WTC11 (cell line): ENCODE data around the gene GALNT13.

Experiments
- CTCF ChIP-seq: fragments of 200-600 bp; IDR thresholded peaks from 2 replicates; pipeline ENCODE4 v1.8.0; 2022; ENCODE audit warnings: antibody characterized with exemption
- FOXP1 ChIP-seq: sonication (generic); formaldehyde crosslinking; IDR thresholded peaks from 2 replicates; pipeline ENCODE4 v1.8.0; 2022; ENCODE audit warnings: missing genetic modification reagents, mild to moderate bottlenecking, moderate library complexity, borderline replicate concordance
- JUN ChIP-seq: sonication (generic); formaldehyde crosslinking; IDR thresholded peaks from 2 replicates; pipeline ENCODE4 v1.8.0; 2023; ENCODE audit warnings: mild to moderate bottlenecking, missing genetic modification reagents
- SP1 ChIP-seq: sonication (generic); formaldehyde crosslinking; conservative IDR thresholded peaks from 2 replicates; pipeline ENCODE4 v1.8.1; 2022; ENCODE audit warnings: missing genetic modification reagents
- ZNF263 ChIP-seq: sonication (generic); formaldehyde crosslinking; IDR thresholded peaks from 2 replicates; pipeline ENCODE4 v1.8.1; 2022; ENCODE audit warnings: low read depth, mild to moderate bottlenecking, moderate library complexity, missing genetic modification reagents

- TF ChIP-seq ZNF263, result no peak
- TF ChIP-seq JUN (CRISPR knock-in tag), result no peak
- no peak for TF ChIP-seq FOXP1 (CRISPR knock-in tag)
- no peak for TF ChIP-seq CTCF
- TF ChIP-seq SP1, result no peak
Measured at GRCh38 chr2:153986488-153987229, 114.9 kb downstream of the GALNT13 start.
